ENCODE measurements around the gene OGFOD1.

DNA sequence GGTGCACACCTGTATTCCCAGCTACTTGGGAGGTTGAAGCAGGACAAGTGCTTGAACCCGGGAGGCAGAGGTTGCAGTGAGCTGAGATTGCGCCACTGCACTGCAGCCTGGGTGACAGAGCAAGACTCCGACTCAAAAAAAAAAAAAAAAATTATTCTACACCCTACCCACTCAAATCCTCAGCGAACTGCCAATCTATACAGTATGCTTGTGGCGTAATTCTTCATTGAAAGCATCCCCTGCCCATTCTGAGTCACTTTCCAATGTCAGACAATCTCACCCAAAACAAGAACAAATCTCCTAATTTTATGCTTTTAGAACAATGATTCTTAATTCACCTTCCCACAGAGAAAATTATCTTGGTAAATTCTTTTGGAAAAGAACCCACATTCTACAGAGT, 38.0 kb upstream of the OGFOD1 start:
- TF ChIP-seq, protein P1, sequence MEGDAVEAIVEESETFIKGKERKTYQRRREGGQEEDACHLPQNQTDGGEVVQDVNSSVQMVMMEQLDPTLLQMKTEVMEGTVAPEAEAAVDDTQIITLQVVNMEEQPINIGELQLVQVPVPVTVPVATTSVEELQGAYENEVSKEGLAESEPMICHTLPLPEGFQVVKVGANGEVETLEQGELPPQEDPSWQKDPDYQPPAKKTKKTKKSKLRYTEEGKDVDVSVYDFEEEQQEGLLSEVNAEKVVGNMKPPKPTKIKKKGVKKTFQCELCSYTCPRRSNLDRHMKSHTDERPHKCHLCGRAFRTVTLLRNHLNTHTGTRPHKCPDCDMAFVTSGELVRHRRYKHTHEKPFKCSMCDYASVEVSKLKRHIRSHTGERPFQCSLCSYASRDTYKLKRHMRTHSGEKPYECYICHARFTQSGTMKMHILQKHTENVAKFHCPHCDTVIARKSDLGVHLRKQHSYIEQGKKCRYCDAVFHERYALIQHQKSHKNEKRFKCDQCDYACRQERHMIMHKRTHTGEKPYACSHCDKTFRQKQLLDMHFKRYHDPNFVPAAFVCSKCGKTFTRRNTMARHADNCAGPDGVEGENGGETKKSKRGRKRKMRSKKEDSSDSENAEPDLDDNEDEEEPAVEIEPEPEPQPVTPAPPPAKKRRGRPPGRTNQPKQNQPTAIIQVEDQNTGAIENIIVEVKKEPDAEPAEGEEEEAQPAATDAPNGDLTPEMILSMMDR (IDR thresholded peaks at IDR 0.05) = no peak
- TF ChIP-seq EP300 (IDR thresholded peaks at IDR 0.05) (no peak), POLR2AphosphoS5 (IDR thresholded peaks at IDR 0.05) (no peak), POLR2A (IDR thresholded peaks at IDR 0.05; ENCODE audit: low read depth) (no peak)

Data from esophagus muscularis mucosa (tissue), 4 donors.